ENCODE results near the gene NFKBIA. TPM values are rescaled to one million over a fixed set of nuclear protein-coding genes. Genes with fewer than 3 reads are reported as not detected.
"Not testable (repeated sequence)": the region's sequence is repeated elsewhere in the genome, so short reads cannot be mapped to it uniquely, and the experiment has no call there.

Gene NFKBIA
- total RNA-seq, 1 experiment from 2014 or later = 29.3 TPM

DNA sequence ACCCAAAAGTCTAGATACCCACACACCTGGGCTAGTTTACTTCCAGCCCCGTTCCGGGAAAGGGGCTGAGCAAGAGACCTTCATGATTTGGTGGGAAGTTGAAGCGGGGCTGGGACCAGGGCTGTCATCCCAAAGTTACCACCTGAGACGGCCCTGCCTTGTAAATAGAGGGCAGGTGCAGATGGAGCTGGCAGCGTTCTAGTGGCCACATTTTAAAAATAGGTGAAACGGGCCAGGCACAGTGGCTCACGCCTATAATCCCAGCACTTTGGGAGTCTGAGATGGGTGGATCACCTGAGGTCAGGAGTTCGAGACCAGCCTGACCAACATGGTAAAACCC is 43.4 kb downstream of the NFKBIA start (continued):
- TF ChIP-seq PREB (CRISPR knock-in tag; IDR thresholded peaks at IDR 0.05; ENCODE audit: borderline replicate concordance) (no peak), ZNF416 (CRISPR knock-in tag; IDR thresholded peaks at IDR 0.05) (no peak), GABPB1 (CRISPR knock-in tag; IDR thresholded peaks at IDR 0.05) (no peak), ZNF425 (CRISPR knock-in tag; conservative IDR thresholded peaks at IDR 0.05) (no peak), HMGA2 (CRISPR knock-in tag; IDR thresholded peaks at IDR 0.05) (no peak), IRF1 (CRISPR knock-in tag; IDR thresholded peaks at IDR 0.05) (no peak), MAX (CRISPR knock-in tag; IDR thresholded peaks at IDR 0.05) (no peak), CREM (CRISPR knock-in tag; IDR thresholded peaks at IDR 0.05) (no peak), ESRRA (CRISPR knock-in tag; IDR thresholded peaks at IDR 0.05; ENCODE audit: borderline replicate concordance) (no peak)

DNA sequence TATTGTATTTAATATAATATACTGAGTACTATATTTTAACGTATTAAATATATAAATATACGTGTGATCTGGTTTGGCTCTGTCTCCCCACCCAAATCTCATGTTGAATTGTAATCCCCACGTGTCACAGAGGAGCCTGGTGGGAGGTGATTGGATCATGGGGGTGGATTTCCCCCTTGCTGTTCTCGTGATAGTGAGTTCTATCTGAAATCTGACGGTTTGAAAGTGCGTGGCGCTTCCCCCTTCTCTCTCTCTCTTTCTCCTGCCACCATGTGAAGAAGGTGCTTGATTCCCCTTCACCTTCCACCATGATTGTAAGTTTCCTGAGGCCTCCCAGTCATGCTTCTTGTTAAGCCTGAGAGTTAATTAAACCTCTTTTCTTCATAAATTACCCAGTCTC is 44.9 kb downstream of the NFKBIA start:
- CTCF ChIA-PET, H3K27ac Mint-ChIP-seq, H3K36me3 Mint-ChIP-seq: not testable (repeated sequence)

DNA sequence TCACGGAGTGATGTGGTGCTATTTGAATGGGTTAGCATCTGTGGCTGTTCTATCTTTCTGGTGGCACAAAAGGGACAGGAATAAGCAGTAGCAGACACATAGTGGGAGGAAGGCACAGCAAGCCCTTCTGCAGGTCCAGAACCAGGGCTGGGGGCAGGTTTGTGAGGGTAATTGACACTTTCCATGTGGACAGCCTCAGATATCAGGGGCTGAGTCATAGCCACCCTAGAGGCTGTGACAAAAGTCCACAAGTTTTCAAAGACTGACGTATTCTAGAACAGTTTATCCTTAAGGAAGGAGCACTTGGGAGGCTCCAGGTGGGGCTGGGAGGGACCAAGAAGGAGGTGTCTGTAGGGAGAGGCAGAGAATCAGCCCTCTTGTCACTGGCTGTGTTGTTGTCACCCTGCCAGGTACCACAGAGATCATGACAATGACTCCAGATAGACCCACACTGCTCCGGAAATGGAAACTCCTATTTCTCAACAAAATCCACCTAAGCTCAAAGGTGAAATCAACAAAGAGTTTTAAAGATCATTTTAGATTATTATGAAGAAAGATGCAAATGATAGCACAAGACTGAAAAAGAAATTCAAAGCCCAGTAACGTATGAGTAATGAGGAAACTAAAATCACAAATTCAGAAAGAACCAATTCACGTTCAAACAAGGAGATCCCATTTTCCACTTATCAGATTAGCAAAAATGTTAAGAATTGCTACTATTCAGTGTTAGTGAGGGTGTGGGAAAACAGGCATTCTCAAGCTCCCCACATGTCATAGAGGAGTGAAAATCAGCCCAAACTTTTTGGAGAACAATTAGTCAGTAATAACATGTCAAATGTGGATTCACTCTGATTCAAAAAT is 48.3 kb downstream of the NFKBIA start:
- no peak for TF ChIP-seq E2F5 (CRISPR knock-in tag; IDR thresholded peaks at IDR 0.05)
- no peak for TF ChIP-seq ERG (CRISPR knock-in tag; IDR thresholded peaks at IDR 0.05)
- TF ChIP-seq MXD4 (CRISPR knock-in tag; IDR thresholded peaks at IDR 0.05; ENCODE audit: borderline replicate concordance) = no peak
- TF ChIP-seq ZNF423 (CRISPR knock-in tag; IDR thresholded peaks at IDR 0.05) = no peak
- no peak for TF ChIP-seq GRHL2 (CRISPR knock-in tag; IDR thresholded peaks at IDR 0.05; ENCODE audit: insufficient replicate concordance, severe bottlenecking)
- no peak for TF ChIP-seq GABPB1 (CRISPR knock-in tag; IDR thresholded peaks at IDR 0.05)
- TF ChIP-seq ATF3 (CRISPR knock-in tag; conservative IDR thresholded peaks at IDR 0.05) = no peak
- TF ChIP-seq, protein P1, sequence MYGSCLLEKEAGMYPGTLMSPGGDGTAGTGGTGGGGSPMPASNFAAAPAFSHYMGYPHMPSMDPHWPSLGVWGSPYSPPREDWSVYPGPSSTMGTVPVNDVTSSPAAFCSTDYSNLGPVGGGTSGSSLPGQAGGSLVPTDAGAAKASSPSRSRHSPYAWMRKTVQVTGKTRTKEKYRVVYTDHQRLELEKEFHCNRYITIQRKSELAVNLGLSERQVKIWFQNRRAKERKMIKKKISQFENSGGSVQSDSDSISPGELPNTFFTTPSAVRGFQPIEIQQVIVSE (CRISPR knock-in tag; IDR thresholded peaks at IDR 0.05; ENCODE audit: borderline replicate concordance) = no peak
- TF ChIP-seq JAZF1 (CRISPR knock-in tag; IDR thresholded peaks at IDR 0.05) = no peak
- no peak for TF ChIP-seq SOX15 (CRISPR knock-in tag; IDR thresholded peaks at IDR 0.05)
- ChIA-PET POLR2A (no interaction called here), CTCF (no interaction called here)
- ATAC-seq (no peak), DNase-seq (ENCODE audit: low spot score) (no peak)
- Mint-ChIP-seq H3K27ac (peak overlapping the region; percentile 62; the same call in 1 of the 2 replicates), H3K4me3 (no peak overlapping the region), H3K9me3 (no peaks in the 10 kb centered on the region), H3K27me3 (ENCODE audit: low read depth) (no peaks in the 10 kb centered on the region), H3K4me1 (peaks cover 13% of the 10 kb centered on the region), H3K36me3 (no peaks in the 10 kb centered on the region)

More for the DNA sequence above, 44.9 kb downstream of the NFKBIA start:
- POLR2A ChIA-PET; ATAC-seq; H3K4me1 Mint-ChIP-seq; DNase-seq (ENCODE audit: low spot score); H3K27me3 Mint-ChIP-seq (ENCODE audit: low read depth); H3K9me3 Mint-ChIP-seq; H3K4me3 Mint-ChIP-seq: not testable (repeated sequence)
- TF ChIP-seq HMGA2 (CRISPR knock-in tag; IDR thresholded peaks at IDR 0.05) = peak; percentile 90; the same call in 1 of the 2 replicates

GRCh38 chr14:35355235-35355634 is 49.3 kb downstream of the NFKBIA start:
- H3K4me3 Mint-ChIP-seq; H3K27me3 Mint-ChIP-seq (ENCODE audit: low read depth); H3K9me3 Mint-ChIP-seq; DNase-seq (ENCODE audit: low spot score); CTCF ChIA-PET; H3K36me3 Mint-ChIP-seq; ATAC-seq; POLR2A ChIA-PET; H3K27ac Mint-ChIP-seq: not testable (repeated sequence)
- peaks cover 16% of the 10 kb centered on the region for H3K4me1 Mint-ChIP-seq
